HCT116 (cell line): Measurements from ENCODE around the gene ESR1. TPM values are rescaled to one million over a fixed set of nuclear protein-coding genes. Genes with fewer than 3 reads are reported as not detected.

Experiments used
- ATAC-seq: fragments of 200-7000 bp; cut with Tn5 transposase; 2 replicates; pipeline ENCODE4 v1.9.1; 2020; ENCODE audit warnings: mild to moderate bottlenecking, moderate library complexity
- BruUV-seq: library from RNA; stranded (reverse); fragments of 400-500 nt; replicated peaks from 2 replicates; lab custom pipeline; 2021; lab: Mats Ljungman, UMichigan
- CTCF ChIA-PET: fragments of 300-600 bp; sonication (Branson Sonifier 250); formaldehyde crosslinking; loops from one replicate; lab custom pipeline; 2021; ENCODE audit warnings: antibody characterized with exemption; lab: Charles Lee
- POLR2A ChIA-PET: fragments of 300-600, 350-600 bp; sonication (Branson Sonifier 250); formaldehyde crosslinking; loops from one replicate; lab custom pipeline; 2021; ENCODE audit warnings: antibody characterized with exemption; lab: Charles Lee
- RAD21 ChIA-PET, 2 experiments: fragments of 300-600 bp; sonication (Branson Sonifier 250); formaldehyde crosslinking; loops; one replicate each; lab custom pipeline; 2023; ENCODE audit warnings: low total read pairs in 2 of 2; ENCODE audit not compliant: uncharacterized antibody in 2 of 2, unreplicated experiment in 2 of 2, low non-redundant PET in 1 of 2; lab: Charles Lee
- DNase-seq: peaks from one replicate; pipeline ENCODE4 v3.0.0-alpha.2; 2010; ENCODE audit warnings: low read depth, low spot score
- H2AFZ ChIP-seq: fragments of 200-600 bp; shearing (Covaris generic), sonication (generic); 2 replicates; pipeline ENCODE4 v1.6.1; 2017; ENCODE audit warnings: low read depth, mixed run types, mixed read lengths, antibody characterized with exemption, low read length; ENCODE audit not compliant: poor library complexity, severe bottlenecking
- H3K27ac ChIP-seq: 2 replicates; pipeline ENCODE4 v1.5.1; 2012; ENCODE audit warnings: low read depth, low read length
- H3K27me3 ChIP-seq: fragments of 200-600 bp; sonication (generic); 2 replicates; pipeline ENCODE4 v1.6.1; 2016; ENCODE audit warnings: mixed run types, low read length, mixed read lengths; ENCODE audit not compliant: insufficient read depth
- H3K36me3 ChIP-seq, 2 experiments: fragments of 200-500 bp in 1 of 2; fragments of 200-600 bp in 1 of 2; sonication (Bioruptor generic) in 1 of 2; sonication (generic) in 1 of 2; 2 replicates each; pipeline versions ENCODE4 v1.5.1 to v1.6.1; 2014 to 2016; ENCODE audit warnings: low read length in 2 of 2, inconsistent platforms in 1 of 2, mixed read lengths in 1 of 2, mixed run types in 1 of 2; ENCODE audit not compliant: insufficient read depth in 2 of 2, control insufficient read depth in 1 of 2
- H3K4me1 ChIP-seq, 2 experiments: fragments of 200-600 bp in 1 of 2; sonication (generic) in 1 of 2; 2 replicates each; pipeline versions ENCODE4 v1.5.1 to v1.6.1; 2012 to 2017; ENCODE audit warnings: low read length in 2 of 2, inconsistent platforms in 1 of 2, mild to moderate bottlenecking in 1 of 2, mixed read lengths in 1 of 2, mixed run types in 1 of 2, moderate library complexity in 1 of 2; ENCODE audit not compliant: insufficient read depth in 2 of 2, control insufficient read depth in 1 of 2
- H3K4me2 ChIP-seq: fragments of 200-600 bp; sonication (generic); 2 replicates; pipeline ENCODE4 v1.6.1; 2017; ENCODE audit warnings: mixed run types, low read length, mixed read lengths
- H3K4me3 ChIP-seq, 2 experiments: fragments of 200-600 bp in 1 of 2; sonication (generic) in 1 of 2; replicated peaks in 1 of 2; 2 replicates each; pipeline ENCODE4 v1.5.1; 2011 to 2016; ENCODE audit warnings: low read length in 2 of 2, control low read depth in 1 of 2, low read depth in 1 of 2, mild to moderate bottlenecking in 1 of 2, mixed read lengths in 1 of 2, mixed run types in 1 of 2
- H3K79me2 ChIP-seq: fragments of 200-600 bp; sonication (generic); 2 replicates; pipeline ENCODE4 v1.6.1; 2017; ENCODE audit warnings: mild to moderate bottlenecking, mixed run types, low read length, moderate library complexity, mixed read lengths; ENCODE audit not compliant: insufficient read depth
- H3K9ac ChIP-seq: fragments of 200-600 bp; sonication (generic); 2 replicates; pipeline ENCODE4 v1.6.1; 2016; ENCODE audit warnings: low read length, mixed read lengths
- H3K9me2 ChIP-seq: fragments of 200-600 bp; sonication (generic), shearing (Covaris generic); 2 replicates; pipeline ENCODE4 v1.6.1; 2017; ENCODE audit warnings: mixed run types, mild to moderate bottlenecking, moderate library complexity; ENCODE audit not compliant: insufficient read depth
- H3K9me3 ChIP-seq, 2 experiments: fragments of 200-500 bp in 1 of 2; fragments of 200-600 bp in 1 of 2; sonication (Bioruptor generic) in 1 of 2; sonication (generic) in 1 of 2; 2 replicates each; pipeline ENCODE4 v1.6.1; 2014 to 2017; ENCODE audit warnings: low read length in 2 of 2, mixed read lengths in 2 of 2, inconsistent platforms in 1 of 2, low read depth in 1 of 2, mild to moderate bottlenecking in 1 of 2, mixed run types in 1 of 2, moderate library complexity in 1 of 2; ENCODE audit not compliant: control insufficient read depth in 1 of 2, insufficient read depth in 1 of 2
- H4K20me1 ChIP-seq: fragments of 200-600 bp; sonication (generic), shearing (Covaris generic); 2 replicates; pipeline ENCODE4 v1.6.1; 2017; ENCODE audit warnings: mixed run types, mild to moderate bottlenecking, moderate library complexity; ENCODE audit not compliant: insufficient read depth
- CBX3 ChIP-seq: IDR thresholded peaks from 2 replicates; pipeline ENCODE4 v1.6.1; 2012; ENCODE audit warnings: low read depth
- CEBPB ChIP-seq: IDR thresholded peaks from 2 replicates; pipeline ENCODE4 v1.6.1; 2012; ENCODE audit warnings: low read depth
- EGR1 ChIP-seq: IDR thresholded peaks from 2 replicates; pipeline ENCODE4 v1.6.1; 2012; ENCODE audit warnings: low read depth
- ELF1 ChIP-seq: IDR thresholded peaks from 2 replicates; pipeline ENCODE4 v1.6.1; 2012; ENCODE audit warnings: low read depth, borderline replicate concordance
- EZH2 ChIP-seq: fragments of 200-600 bp; sonication (generic); IDR thresholded peaks from 2 replicates; pipeline ENCODE4 v1.6.1; 2017; ENCODE audit warnings: antibody characterized with exemption, mixed run types
- FOSL1 ChIP-seq: IDR thresholded peaks from 2 replicates; pipeline ENCODE4 v1.6.1; 2012; ENCODE audit warnings: low read depth
- JUND ChIP-seq: IDR thresholded peaks from 2 replicates; pipeline ENCODE4 v1.6.1; 2012
- POLR2A ChIP-seq: IDR thresholded peaks from 2 replicates; pipeline ENCODE4 v1.7.0; 2011; ENCODE audit warnings: borderline replicate concordance; ENCODE audit not compliant: insufficient read depth, insufficient read length; ENCODE audit errors: extremely low read depth
- SRF ChIP-seq: IDR thresholded peaks from 2 replicates; pipeline ENCODE4 v1.6.1; 2012; ENCODE audit warnings: low read depth
- TCF7L2 ChIP-seq: IDR thresholded peaks from 2 replicates; pipeline ENCODE4 v1.7.0; 2011; ENCODE audit warnings: borderline replicate concordance, inconsistent platforms; ENCODE audit not compliant: insufficient read depth, insufficient read length; ENCODE audit errors: extremely low read depth
- YY1 ChIP-seq: IDR thresholded peaks from 2 replicates; pipeline ENCODE4 v1.6.1; 2011; ENCODE audit warnings: low read length, low read depth, moderate library complexity, mild to moderate bottlenecking; ENCODE audit not compliant: insufficient replicate concordance; ENCODE audit errors: extremely low read depth
- ZNF274 ChIP-seq: fragments of 200-500 bp; sonication (Bioruptor generic); IDR thresholded peaks from 2 replicates; pipeline ENCODE4 v1.6.1; 2014; ENCODE audit warnings: mild to moderate bottlenecking, low read depth, low read length, inconsistent platforms
- intact Hi-C: fragments of 100-400 bp; cut with micrococcal nuclease; formaldehyde crosslinking; loops from 2 replicates; pipeline ENCODE4 v1.10.0; 2022
- total RNA-seq: library from RNA; stranded (reverse); gene quantifications from one replicate; pipeline ENCODE4 v1.2.1, GENCODE V29; 2021; ENCODE audit not compliant: unreplicated experiment
- TF ChIP-seq, protein P1 (sequence below): IDR thresholded peaks from 2 replicates; pipeline ENCODE4 v1.6.1; 2012; ENCODE audit warnings: low read depth
- TF ChIP-seq, protein P2 (sequence below): IDR thresholded peaks from 2 replicates; pipeline ENCODE4 v1.6.1; 2012
- TF ChIP-seq, protein P3 (sequence below): IDR thresholded peaks from 2 replicates; pipeline ENCODE4 v1.6.1; 2012
- TF ChIP-seq, protein P4 (sequence below), 3 experiments: fragments of 200-600 bp in 1 of 3; sonication (generic) in 1 of 3; IDR thresholded peaks in 2 of 3; conservative IDR thresholded peaks in 1 of 3; 2 replicates each; pipeline ENCODE4 v1.5.1; 2012 to 2017; ENCODE audit warnings: low read depth in 2 of 3, low read length in 2 of 3, antibody characterized with exemption in 1 of 3, borderline replicate concordance in 1 of 3, control low read depth in 1 of 3, mild to moderate bottlenecking in 1 of 3, mixed read lengths in 1 of 3, mixed run types in 1 of 3, moderate library complexity in 1 of 3; ENCODE audit not compliant: insufficient read depth in 1 of 3
- TF ChIP-seq, protein P5 (sequence below): IDR thresholded peaks from 2 replicates; pipeline ENCODE4 v1.6.1; 2011; ENCODE audit warnings: mild to moderate bottlenecking, low read length, moderate library complexity; ENCODE audit not compliant: insufficient replicate concordance; ENCODE audit errors: extremely low read depth

Gene ESR1
- total RNA-seq, 1 experiment from 2014 or later = 0.17 TPM

DNA sequence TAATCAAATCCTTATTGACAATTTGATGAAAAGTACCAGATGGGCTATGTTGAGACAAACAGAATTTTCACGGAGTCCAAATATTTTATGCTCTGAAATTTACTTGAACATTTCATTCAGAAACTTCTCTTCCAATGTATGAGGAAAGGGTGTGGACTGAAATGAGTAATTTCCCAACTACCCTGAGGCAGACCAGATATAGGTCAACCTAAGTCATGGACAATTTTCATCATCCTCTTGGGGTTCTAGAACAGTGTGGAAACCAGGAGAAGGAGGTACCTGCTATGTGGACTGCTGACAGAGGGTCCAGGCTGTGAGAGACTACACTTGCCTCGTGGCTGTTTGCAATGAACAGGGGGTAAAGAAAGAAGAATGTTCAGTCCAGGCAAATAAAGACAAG lies 323.0 kb downstream of the ESR1 start:
- no peak overlapping the region for H3K27ac ChIP-seq
- H3K9me2 ChIP-seq = no peaks in the 10 kb centered on the region
- POLR2A ChIA-PET = no interaction called here
- no peaks in the 10 kb centered on the region for H3K9me3 ChIP-seq
- H3K27me3 ChIP-seq = no peaks in the 10 kb centered on the region
- CTCF ChIA-PET = interaction anchor here (1.0 kb wide), 1 partner anchor 365 kb away, joined by 3 read pairs; no protein-coding TSS in a partner anchor
- intact Hi-C loops = no loop called here
- no peak overlapping the region for H3K9ac ChIP-seq
- H3K4me2 ChIP-seq = no peak overlapping the region
- DNase-seq = no peak
- RAD21 ChIA-PET = no interaction called here
- TF ChIP-seq CEBPB (no peak), CBX3 (no peak), ZNF274 (no peak), TCF7L2 (no peak), EZH2 (no peak), YY1 (no peak), EGR1 (no peak), ELF1 (no peak), JUND (no peak), POLR2A (no peak), SRF (no peak), FOSL1 (no peak)
- TF ChIP-seq, protein P1, sequence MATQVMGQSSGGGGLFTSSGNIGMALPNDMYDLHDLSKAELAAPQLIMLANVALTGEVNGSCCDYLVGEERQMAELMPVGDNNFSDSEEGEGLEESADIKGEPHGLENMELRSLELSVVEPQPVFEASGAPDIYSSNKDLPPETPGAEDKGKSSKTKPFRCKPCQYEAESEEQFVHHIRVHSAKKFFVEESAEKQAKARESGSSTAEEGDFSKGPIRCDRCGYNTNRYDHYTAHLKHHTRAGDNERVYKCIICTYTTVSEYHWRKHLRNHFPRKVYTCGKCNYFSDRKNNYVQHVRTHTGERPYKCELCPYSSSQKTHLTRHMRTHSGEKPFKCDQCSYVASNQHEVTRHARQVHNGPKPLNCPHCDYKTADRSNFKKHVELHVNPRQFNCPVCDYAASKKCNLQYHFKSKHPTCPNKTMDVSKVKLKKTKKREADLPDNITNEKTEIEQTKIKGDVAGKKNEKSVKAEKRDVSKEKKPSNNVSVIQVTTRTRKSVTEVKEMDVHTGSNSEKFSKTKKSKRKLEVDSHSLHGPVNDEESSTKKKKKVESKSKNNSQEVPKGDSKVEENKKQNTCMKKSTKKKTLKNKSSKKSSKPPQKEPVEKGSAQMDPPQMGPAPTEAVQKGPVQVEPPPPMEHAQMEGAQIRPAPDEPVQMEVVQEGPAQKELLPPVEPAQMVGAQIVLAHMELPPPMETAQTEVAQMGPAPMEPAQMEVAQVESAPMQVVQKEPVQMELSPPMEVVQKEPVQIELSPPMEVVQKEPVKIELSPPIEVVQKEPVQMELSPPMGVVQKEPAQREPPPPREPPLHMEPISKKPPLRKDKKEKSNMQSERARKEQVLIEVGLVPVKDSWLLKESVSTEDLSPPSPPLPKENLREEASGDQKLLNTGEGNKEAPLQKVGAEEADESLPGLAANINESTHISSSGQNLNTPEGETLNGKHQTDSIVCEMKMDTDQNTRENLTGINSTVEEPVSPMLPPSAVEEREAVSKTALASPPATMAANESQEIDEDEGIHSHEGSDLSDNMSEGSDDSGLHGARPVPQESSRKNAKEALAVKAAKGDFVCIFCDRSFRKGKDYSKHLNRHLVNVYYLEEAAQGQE = no peak
- TF ChIP-seq, protein P2, sequence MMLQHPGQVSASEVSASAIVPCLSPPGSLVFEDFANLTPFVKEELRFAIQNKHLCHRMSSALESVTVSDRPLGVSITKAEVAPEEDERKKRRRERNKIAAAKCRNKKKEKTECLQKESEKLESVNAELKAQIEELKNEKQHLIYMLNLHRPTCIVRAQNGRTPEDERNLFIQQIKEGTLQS = no peak
- TF ChIP-seq, protein P3, sequence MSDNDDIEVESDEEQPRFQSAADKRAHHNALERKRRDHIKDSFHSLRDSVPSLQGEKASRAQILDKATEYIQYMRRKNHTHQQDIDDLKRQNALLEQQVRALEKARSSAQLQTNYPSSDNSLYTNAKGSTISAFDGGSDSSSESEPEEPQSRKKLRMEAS = no peak
- TF ChIP-seq, protein P4, sequence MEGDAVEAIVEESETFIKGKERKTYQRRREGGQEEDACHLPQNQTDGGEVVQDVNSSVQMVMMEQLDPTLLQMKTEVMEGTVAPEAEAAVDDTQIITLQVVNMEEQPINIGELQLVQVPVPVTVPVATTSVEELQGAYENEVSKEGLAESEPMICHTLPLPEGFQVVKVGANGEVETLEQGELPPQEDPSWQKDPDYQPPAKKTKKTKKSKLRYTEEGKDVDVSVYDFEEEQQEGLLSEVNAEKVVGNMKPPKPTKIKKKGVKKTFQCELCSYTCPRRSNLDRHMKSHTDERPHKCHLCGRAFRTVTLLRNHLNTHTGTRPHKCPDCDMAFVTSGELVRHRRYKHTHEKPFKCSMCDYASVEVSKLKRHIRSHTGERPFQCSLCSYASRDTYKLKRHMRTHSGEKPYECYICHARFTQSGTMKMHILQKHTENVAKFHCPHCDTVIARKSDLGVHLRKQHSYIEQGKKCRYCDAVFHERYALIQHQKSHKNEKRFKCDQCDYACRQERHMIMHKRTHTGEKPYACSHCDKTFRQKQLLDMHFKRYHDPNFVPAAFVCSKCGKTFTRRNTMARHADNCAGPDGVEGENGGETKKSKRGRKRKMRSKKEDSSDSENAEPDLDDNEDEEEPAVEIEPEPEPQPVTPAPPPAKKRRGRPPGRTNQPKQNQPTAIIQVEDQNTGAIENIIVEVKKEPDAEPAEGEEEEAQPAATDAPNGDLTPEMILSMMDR (IDR thresholded peaks at IDR 0.05 in 2 of 3, conservative IDR thresholded peaks at IDR 0.05 in 1 of 3; ENCODE audit: borderline replicate concordance in 1 of 3, insufficient read depth in 1 of 3, low read depth in 2 of 3, low read length in 2 of 3) = no peak
- TF ChIP-seq, protein P5, sequence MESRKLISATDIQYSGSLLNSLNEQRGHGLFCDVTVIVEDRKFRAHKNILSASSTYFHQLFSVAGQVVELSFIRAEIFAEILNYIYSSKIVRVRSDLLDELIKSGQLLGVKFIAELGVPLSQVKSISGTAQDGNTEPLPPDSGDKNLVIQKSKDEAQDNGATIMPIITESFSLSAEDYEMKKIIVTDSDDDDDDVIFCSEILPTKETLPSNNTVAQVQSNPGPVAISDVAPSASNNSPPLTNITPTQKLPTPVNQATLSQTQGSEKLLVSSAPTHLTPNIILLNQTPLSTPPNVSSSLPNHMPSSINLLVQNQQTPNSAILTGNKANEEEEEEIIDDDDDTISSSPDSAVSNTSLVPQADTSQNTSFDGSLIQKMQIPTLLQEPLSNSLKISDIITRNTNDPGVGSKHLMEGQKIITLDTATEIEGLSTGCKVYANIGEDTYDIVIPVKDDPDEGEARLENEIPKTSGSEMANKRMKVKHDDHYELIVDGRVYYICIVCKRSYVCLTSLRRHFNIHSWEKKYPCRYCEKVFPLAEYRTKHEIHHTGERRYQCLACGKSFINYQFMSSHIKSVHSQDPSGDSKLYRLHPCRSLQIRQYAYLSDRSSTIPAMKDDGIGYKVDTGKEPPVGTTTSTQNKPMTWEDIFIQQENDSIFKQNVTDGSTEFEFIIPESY = no peak
- H3K4me1 ChIP-seq = peaks cover 0 to 4% of the 10 kb centered on the region in 2 experiments; a peak in 2 of 4 replicates
- no peak overlapping the region for H3K4me3 ChIP-seq
- no peak overlapping the region for H2AFZ ChIP-seq
- no peaks in the 10 kb centered on the region for H4K20me1 ChIP-seq
- H3K79me2 ChIP-seq = no peaks in the 10 kb centered on the region
- no TSS peak for BruUV-seq
- ATAC-seq = no peak
- no peaks in the 10 kb centered on the region for H3K36me3 ChIP-seq
